Activated T-cell treated with anti-CD3 and anti-CD28 coated beads, Interleukin-2, amount 50 U/mL, for 48 hours (primary cell): ENCODE results near the gene MCTP2.

ENCODE experiments used
- DNase-seq, 2 experiments: peaks; one replicate each; pipeline ENCODE4 v3.0.0-alpha.2; 2020

The MCTP2 gene

GRCh38 chr15:94354655-94355054 lies 123.3 kb downstream of the MCTP2 start:
- no peak for DNase-seq

- DNase-seq, result no peak
These were observed 128.4 kb downstream of the MCTP2 start for GRCh38 chr15:94359716-94360115.

- no peak for DNase-seq
These were observed 128.9 kb downstream of the MCTP2 start for GRCh38 chr15:94360251-94360685.

DNA sequence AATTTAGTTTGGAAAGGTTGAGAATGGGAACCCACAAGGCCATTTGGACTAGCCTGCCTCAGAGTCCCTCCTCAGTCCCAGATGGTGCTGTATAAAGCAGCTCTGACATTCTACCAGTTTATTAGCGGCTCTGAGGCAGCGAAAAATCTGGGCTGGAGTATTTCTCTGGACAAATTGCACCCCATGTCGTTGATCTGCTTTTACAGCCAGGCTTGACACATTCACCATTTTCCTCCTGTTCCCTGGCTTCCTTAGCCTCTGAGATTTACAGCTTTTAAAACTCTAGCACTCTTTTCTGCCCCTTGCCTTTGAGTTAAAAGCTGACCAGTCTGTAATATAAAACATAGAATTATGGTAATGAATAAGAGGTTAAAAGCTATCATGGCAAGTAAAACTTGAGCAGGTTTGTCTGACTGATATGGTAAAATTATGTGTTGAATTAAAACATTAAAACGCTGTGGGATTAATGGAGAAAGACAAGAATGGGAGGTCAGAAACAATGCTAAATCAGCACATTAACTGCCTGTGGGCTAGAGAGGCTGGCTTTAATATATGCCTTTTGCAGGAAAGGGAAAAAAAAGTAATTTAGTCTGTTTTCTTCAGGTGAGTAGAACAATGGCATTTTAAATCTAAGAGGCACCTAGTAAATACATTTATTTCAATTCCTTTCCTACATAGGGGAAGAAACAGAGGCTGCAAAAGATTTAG lies 131.2 kb downstream of the MCTP2 start:
- DNase-seq, result no peak

DNA sequence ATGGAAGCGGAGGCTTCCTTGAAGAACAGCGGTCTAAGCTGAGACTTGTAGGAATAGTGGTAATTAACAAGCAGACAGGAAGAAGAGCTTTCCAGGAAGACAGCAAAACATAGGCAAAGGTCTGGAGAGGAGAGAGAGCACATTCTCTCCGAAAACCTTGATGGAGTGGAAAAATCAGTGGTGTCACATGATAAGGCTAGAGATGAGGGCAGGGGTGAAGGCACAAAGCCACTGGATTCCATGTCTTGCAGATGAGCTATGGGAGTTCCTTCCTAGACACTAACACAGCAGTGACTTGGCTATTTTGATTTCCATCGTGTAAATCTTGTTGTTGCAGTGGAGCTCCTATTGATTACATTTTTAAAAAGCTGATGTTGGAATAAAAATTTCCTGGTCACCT lies 132.0 kb downstream of the MCTP2 start:
- no peak for DNase-seq

- DNase-seq, result no peak
These were observed 135.4 kb downstream of the MCTP2 start for GRCh38 chr15:94366781-94367180.

- no peak for DNase-seq
These were observed 136.6 kb downstream of the MCTP2 start for GRCh38 chr15:94367726-94368535.

DNA sequence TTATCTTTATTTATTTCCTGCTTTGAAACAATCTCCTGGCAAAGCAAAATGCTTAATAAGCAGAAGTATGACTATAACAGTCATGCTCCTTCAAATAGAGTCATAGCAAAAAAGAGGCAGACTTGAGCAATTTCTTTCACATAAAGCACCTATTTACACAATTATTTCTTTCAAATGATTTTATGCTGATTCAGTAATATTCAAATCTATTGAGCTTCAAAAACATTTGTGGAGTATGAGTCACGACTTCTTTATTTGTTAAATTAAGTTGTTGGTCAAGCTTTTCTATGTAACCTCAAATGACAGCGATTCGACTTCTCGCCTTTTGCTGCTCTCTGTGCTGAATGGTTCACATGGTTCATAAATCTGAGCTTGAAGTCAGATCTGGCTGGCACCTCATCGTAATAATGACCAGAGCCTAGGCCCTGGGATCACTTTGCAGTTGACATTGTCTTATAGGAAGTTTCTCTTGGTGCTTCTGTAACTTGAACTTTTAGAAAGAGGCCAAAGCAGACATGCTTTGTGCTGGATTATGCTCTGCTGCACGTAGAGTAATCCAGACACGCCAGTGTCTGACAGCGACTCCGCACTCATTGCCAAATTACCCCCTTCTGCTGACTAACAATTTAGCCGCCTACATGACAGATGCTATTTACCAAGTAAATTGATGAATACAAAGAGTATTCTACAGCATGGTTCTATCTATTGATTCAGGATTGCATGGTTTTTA lies 139.0 kb downstream of the MCTP2 start:
- no peak for DNase-seq

GRCh38 chr15:94370936-94371285 lies 139.6 kb downstream of the MCTP2 start:
- no peak for DNase-seq

DNA sequence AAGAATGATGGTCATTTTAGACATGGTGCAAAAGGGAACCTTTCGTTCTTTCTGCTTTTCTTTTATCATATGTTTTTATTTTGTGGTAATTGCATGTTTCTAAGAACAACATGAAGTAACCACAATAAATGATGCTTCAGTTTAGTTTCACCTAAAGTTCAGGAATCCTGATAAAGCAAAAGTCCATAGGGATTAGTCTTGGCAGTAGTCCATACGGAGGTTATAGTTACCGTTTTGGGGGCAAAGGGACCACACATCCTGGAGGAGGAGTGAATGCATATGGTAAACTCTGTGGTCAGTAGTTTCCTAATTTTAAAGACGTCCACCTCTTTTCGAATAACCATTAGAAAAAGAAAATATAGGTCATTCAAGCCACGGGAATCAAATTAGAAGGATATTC lies 141.5 kb downstream of the MCTP2 start:
- DNase-seq, result no peak

DNA sequence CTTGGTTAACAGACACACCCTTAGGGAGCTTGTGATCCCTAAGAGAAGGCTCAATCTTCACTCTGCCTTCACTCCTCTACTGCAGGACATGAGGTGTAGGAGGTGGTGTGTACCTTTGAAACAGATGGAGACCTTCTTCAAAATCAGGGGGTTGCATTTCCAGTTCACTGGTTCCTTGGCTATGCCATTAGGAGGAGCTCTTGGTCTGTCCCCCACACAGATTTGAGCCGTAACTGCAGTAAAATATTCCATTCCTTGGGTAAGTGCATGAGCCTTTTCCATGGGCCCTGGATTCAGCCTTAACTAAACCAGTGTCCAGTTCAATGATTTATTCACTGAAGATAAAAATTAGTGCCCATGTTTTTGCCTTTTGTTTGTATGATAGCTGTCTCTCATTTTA lies 144.6 kb downstream of the MCTP2 start:
- no peak for DNase-seq

DNA sequence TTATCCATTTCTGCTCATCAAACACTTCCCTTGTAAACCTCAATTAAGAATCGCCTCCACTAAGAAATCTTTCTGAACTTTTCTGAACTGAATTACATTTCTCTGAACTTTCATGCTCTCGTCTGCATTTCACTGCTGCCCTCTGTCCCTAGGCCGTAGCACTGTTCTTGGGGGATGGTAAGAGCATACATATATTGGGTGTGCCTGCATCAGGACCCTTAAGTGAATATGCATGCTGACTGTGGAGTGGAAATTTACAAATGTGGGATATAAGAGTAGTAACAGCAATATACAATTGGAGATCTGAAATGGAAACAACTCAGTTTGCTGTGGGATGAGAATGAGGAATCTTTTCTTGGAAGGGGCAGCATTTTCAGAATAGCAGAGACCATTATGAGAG lies 148.6 kb downstream of the MCTP2 start:
- DNase-seq, result no peak

GRCh38 chr15:94380798-94381197 lies 149.4 kb downstream of the MCTP2 start:
- no peak for DNase-seq

- no peak for DNase-seq
These were observed 150.0 kb downstream of the MCTP2 start for GRCh38 chr15:94381384-94381783.

DNA sequence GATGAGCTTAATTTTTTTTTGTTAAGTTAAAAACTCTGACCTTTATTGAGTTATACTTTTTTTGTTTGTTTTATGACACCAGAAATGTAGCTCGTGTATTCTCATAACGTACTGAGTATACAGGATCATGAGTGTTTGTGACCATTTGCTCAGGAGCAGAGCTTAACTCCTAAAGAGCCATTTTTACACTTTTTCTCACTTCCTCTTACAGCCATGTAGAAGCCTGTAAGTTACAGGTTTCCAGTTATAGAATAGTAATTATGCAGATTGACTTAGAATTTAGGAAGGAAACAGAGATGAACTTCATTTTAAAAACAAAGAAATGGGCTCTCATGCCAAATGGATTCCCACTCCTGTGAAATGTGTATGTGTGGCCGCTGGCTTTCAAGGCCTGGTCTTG lies 151.7 kb downstream of the MCTP2 start:
- no peak for DNase-seq

GRCh38 chr15:94383706-94384105 lies 152.3 kb downstream of the MCTP2 start:
- no peak for DNase-seq

DNA sequence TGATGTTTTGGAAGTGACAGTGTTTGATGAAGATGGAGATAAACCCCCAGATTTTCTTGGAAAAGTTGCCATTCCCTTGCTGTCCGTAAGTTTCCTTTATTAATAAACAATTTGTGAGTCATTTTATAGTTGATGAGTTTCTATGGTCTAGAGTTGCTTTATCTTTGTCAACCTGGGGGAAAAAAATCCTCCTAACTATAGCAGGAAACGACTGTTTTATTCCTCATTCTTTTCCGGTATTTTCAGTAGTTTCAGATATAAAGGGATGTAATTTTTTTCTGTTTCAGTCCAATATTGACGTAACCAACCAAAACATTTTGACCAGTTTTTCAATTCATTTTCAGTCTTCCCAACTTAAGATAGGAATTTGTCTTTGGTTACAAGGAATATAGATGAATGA lies 154.1 kb downstream of the MCTP2 start:
- no peak for DNase-seq

- DNase-seq, result no peak
These were observed 155.0 kb downstream of the MCTP2 start for GRCh38 chr15:94386351-94386750.

DNA sequence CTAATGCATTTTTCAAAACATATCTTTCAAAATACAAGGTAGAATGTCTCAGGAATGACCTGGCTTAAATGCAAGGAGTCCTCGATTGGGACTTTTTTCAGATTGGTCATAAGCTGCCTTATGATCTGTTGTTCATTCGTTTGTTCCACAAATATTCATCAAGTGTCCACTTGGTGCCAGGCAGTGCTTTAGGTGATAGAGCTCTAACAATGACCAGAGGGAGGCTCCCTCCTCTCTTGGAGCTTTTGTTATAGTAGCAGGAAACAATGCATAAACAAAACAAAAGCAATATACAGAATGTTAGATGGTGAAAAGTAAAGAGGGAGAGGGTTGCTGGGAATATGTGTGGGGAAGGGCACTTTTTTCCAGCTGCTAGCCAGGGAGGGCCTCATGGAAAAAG lies 156.1 kb downstream of the MCTP2 start:
- no peak for DNase-seq

GRCh38 chr15:94387849-94388441 lies 156.6 kb downstream of the MCTP2 start:
- no peak for DNase-seq

DNA sequence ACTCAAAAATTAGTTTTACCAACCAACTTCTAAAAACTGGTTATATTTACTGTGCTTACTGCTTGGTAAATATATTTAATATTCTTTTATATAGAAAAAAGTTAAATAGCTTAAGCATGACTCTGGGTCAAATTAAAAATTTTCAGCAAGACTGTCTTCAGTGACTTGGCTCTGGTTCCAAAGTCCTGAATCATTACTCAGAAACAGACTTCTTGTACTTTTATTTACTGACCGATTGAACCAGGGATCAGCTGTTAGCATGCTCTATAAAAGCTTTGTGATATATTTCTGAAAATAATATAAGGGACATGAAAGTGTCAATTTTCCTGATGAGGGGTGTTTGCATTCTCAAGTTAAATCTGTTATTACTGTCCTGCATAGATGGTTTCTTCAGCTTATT lies 164.3 kb downstream of the MCTP2 start:
- DNase-seq, result no peak

DNA sequence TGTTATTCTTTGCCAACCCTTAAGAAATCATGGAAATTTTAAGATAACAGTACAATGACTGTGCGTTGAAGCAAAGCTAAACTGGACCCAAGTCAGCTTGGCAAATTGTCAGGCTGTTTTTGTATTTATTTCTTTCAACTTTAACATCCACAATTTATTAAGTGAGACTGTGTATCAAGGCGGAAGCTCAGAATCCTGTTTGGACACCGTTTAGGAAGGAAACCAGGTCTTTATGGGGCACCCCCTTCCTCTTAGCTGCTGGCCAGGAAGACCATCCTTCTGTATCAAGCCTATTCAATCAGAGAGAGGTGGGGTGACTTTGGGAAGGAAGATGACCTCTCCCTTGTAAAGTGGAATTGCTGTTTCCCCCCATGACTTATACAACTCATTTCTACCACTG lies 166.0 kb downstream of the MCTP2 start:
- no peak for DNase-seq

DNA sequence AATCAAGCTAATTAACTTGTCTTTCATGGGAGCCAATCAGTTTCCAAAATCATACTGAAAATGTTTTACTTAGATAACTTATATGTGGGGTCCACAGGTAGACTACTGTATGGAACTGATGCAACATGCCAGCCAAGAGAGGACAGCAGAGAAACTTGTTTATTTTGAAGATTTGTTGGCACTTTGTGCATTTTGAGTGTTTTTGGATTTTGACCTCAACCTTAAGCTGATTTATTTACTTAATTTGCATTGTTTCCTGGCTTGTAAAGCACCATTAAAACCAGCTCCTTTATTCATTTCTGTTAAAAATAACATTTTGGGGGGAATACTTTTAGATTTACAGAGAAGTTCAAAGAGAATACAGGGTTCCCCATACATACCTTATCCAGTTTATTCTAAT lies 166.6 kb downstream of the MCTP2 start:
- no peak for DNase-seq
